ENCODE measurements around the gene FAM234B.

DNA sequence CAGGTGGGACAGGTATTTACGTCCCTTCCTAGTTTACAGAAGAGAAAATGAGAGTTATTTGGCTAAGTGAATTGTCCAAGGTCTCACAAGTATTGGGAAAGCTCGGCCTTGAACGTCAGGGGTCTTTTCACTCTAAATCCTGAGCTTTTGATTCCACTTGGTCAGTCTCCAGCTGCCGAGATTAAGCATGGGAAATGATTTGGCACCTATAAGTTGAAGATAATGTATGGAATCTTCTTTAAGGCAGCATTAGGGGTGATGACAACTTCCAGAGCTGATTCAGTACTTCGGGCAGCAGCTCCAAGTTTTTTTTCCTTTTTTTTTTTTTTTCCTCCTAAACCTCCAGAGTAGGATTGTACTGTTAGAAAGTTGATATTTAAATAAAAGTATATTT lies 722 bp downstream of the FAM234B start:
- TF ChIP-seq POLR2A (IDR thresholded peaks at IDR 0.05; ENCODE audit: extremely low read depth, insufficient read length) (no peak), MAX (IDR thresholded peaks at IDR 0.05; ENCODE audit: low read depth, low read length) (no peak)
- TF ChIP-seq, protein P1, sequence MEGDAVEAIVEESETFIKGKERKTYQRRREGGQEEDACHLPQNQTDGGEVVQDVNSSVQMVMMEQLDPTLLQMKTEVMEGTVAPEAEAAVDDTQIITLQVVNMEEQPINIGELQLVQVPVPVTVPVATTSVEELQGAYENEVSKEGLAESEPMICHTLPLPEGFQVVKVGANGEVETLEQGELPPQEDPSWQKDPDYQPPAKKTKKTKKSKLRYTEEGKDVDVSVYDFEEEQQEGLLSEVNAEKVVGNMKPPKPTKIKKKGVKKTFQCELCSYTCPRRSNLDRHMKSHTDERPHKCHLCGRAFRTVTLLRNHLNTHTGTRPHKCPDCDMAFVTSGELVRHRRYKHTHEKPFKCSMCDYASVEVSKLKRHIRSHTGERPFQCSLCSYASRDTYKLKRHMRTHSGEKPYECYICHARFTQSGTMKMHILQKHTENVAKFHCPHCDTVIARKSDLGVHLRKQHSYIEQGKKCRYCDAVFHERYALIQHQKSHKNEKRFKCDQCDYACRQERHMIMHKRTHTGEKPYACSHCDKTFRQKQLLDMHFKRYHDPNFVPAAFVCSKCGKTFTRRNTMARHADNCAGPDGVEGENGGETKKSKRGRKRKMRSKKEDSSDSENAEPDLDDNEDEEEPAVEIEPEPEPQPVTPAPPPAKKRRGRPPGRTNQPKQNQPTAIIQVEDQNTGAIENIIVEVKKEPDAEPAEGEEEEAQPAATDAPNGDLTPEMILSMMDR (IDR thresholded peaks at IDR 0.05; ENCODE audit: low read depth, low read length), result no peak

Data from NB4 (cell line).